ENCODE results near the gene EML5. TPM values are rescaled to one million over a fixed set of nuclear protein-coding genes. Genes with fewer than 3 reads are reported as not detected.

EML5 gene
- total and polyA plus RNA-seq, 2 of the 13 experiments (the other 11 are each of a cell fraction or from before 2014, with no cell fraction given) = 0.11 TPM; not detected in 1

DNA sequence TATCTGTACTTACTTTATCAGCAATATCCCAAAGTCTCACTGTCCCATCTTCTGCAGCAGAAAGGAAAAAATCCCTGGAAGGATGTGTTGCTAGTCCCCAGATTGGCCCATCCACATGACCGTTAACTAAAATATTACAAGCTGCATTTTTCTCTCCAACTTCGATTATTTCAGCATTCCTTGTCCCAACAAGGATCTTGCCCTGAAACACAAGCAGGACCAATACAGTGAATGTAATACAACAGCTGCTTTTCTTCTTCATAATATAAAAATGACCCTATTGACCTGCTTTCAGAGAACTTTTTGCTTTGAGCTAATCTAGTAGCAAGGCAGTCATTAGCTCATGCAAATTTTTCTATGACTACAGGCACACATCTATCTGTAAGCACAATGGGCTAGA is 171.7 kb downstream of the EML5 start:
- TF ChIP-seq ZMYM3 (CRISPR knock-in tag; IDR thresholded peaks at IDR 0.05) (no peak), ZNF569 (CRISPR knock-in tag; IDR thresholded peaks at IDR 0.05; ENCODE audit: borderline replicate concordance) (no peak), ZNF33A (CRISPR knock-in tag; IDR thresholded peaks at IDR 0.05; ENCODE audit: borderline replicate concordance) (no peak), HDAC1 (CRISPR knock-in tag; IDR thresholded peaks at IDR 0.05) (no peak)
- TF ChIP-seq, protein P1, sequence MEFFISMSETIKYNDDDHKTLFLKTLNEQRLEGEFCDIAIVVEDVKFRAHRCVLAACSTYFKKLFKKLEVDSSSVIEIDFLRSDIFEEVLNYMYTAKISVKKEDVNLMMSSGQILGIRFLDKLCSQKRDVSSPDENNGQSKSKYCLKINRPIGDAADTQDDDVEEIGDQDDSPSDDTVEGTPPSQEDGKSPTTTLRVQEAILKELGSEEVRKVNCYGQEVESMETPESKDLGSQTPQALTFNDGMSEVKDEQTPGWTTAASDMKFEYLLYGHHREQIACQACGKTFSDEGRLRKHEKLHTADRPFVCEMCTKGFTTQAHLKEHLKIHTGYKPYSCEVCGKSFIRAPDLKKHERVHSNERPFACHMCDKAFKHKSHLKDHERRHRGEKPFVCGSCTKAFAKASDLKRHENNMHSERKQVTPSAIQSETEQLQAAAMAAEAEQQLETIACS (CRISPR knock-in tag; IDR thresholded peaks at IDR 0.05) = no peak
- Histone ChIP-seq H3K36me3 (replicated peaks in 1 of 2; ENCODE audit: control insufficient read depth in 1 of 2, insufficient read depth in 2 of 2, low read length in 2 of 2) (no peaks in the 10 kb centered on the region), H4K20me1 (ENCODE audit: insufficient read depth, low read length) (no peaks in the 10 kb centered on the region), H3K9me3 (ENCODE audit: low read length) (no peaks in the 10 kb centered on the region), H3K4me1 (ENCODE audit: insufficient read depth, low read length) (no peaks in the 10 kb centered on the region), H3K79me2 (ENCODE audit: insufficient read depth, low read length) (no peaks in the 10 kb centered on the region), H3K9ac (ENCODE audit: insufficient read depth, low read depth, low read length) (no peak overlapping the region), H3K27ac (ENCODE audit: extremely low read length, insufficient read depth, low read length) (no peak overlapping the region), H3K4me2 (ENCODE audit: low read depth, low read length) (no peak overlapping the region), H2AFZ (ENCODE audit: low read length) (no peak overlapping the region), H3K4me3 (replicated peaks in 1 of 3; ENCODE audit: insufficient read depth in 1 of 3, low read depth in 2 of 3, low read length in 3 of 3) (no peak overlapping the region), H3K27me3 (ENCODE audit: control insufficient read depth in 1 of 2, insufficient read depth in 2 of 2, low read length in 2 of 2) (no peaks in the 10 kb centered on the region)
- WGBS (ENCODE audit: low lambda C conversion rate) = 46% methylated on average over 2 of the region's 2 CpGs
- DNase-seq (ENCODE audit: low spot score) = no peak
- no peak for FAIRE-seq
- in situ Hi-C loops (cut with HindIII; ENCODE audit: extremely low pct_ligation_motif_present, low pct_unique_long_range_greater_than_20kb) (no loop called here), intact Hi-C loops (cut with micrococcal nuclease; ENCODE audit: unreplicated experiment) (no loop called here)
- ChIA-PET CTCF (ENCODE audit: low intra/inter-chr PET ratio, low total read pairs) (no interaction called here), POLR2A (no interaction called here)
- no TSS peak for BruUV-seq (replicated peaks)
- ATAC-seq = no peak

DNA sequence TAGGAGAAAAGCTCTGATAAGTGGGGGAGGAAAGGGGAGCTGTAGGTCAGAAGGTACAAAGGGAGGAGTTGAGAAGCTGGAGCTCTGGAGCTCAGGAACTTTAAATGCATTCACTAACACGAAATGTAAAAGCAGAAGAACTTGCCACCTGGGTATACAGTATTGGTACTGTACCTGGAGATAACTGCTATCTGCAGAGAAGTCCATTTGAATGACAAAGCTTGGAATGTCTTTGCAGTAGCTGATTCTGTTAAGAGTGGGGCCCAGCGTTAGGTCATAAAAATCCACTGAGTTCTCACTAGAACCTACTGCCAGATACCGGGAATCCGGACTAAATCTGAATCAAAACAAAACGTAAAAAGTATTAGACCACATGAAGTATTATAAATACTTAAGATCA is 174.3 kb downstream of the EML5 start:
- FAIRE-seq = no peak
- TF ChIP-seq ZNF383 (CRISPR knock-in tag; IDR thresholded peaks at IDR 0.05; ENCODE audit: borderline replicate concordance) (no peak), ZNF556 (CRISPR knock-in tag; IDR thresholded peaks at IDR 0.05; ENCODE audit: borderline replicate concordance) (no peak), ZNF180 (CRISPR knock-in tag; IDR thresholded peaks at IDR 0.05; ENCODE audit: borderline replicate concordance, low read depth) (no peak), SALL1 (CRISPR knock-in tag; IDR thresholded peaks at IDR 0.05) (no peak), ZNF615 (CRISPR knock-in tag; IDR thresholded peaks at IDR 0.05; ENCODE audit: borderline replicate concordance) (no peak), HMG20A (CRISPR knock-in tag; IDR thresholded peaks at IDR 0.05; ENCODE audit: borderline replicate concordance) (no peak), YY1 (IDR thresholded peaks at IDR 0.05; ENCODE audit: insufficient read depth, insufficient replicate concordance, low read depth, low read length) (no peak), RFX3 (CRISPR knock-in tag; IDR thresholded peaks at IDR 0.05) (no peak), NFYC (CRISPR knock-in tag; IDR thresholded peaks at IDR 0.05) (no peak), SNRNP70 (IDR thresholded peaks at IDR 0.05; ENCODE audit: low read depth, low read length) (no peak), PAX8 (CRISPR knock-in tag; IDR thresholded peaks at IDR 0.05; ENCODE audit: borderline replicate concordance) (no peak)
- TF ChIP-seq, protein P2, sequence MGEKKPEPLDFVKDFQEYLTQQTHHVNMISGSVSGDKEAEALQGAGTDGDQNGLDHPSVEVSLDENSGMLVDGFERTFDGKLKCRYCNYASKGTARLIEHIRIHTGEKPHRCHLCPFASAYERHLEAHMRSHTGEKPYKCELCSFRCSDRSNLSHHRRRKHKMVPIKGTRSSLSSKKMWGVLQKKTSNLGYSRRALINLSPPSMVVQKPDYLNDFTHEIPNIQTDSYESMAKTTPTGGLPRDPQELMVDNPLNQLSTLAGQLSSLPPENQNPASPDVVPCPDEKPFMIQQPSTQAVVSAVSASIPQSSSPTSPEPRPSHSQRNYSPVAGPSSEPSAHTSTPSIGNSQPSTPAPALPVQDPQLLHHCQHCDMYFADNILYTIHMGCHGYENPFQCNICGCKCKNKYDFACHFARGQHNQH (CRISPR knock-in tag; IDR thresholded peaks at IDR 0.05) = no peak
- TF ChIP-seq, protein P3, sequence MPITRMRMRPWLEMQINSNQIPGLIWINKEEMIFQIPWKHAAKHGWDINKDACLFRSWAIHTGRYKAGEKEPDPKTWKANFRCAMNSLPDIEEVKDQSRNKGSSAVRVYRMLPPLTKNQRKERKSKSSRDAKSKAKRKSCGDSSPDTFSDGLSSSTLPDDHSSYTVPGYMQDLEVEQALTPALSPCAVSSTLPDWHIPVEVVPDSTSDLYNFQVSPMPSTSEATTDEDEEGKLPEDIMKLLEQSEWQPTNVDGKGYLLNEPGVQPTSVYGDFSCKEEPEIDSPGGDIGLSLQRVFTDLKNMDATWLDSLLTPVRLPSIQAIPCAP (CRISPR knock-in tag; IDR thresholded peaks at IDR 0.05; ENCODE audit: low read depth) = no peak

More for the DNA sequence above, 174.3 kb downstream of the EML5 start:
- no peak overlapping the region for H3K9ac ChIP-seq (ENCODE audit: insufficient read depth, low read depth, low read length)
- peaks cover 10% of the 10 kb centered on the region for H3K4me1 ChIP-seq (ENCODE audit: insufficient read depth, low read length)
- H3K9me3 ChIP-seq (ENCODE audit: low read length) = no peaks in the 10 kb centered on the region
- H3K4me2 ChIP-seq (ENCODE audit: low read depth, low read length) = no peak overlapping the region
- no TSS peak for BruUV-seq (replicated peaks)
- in situ Hi-C loops (cut with HindIII; ENCODE audit: extremely low pct_ligation_motif_present, low pct_unique_long_range_greater_than_20kb) = no loop called here
- no peaks in the 10 kb centered on the region for H3K27me3 ChIP-seq (ENCODE audit: control insufficient read depth in 1 of 2, insufficient read depth in 2 of 2, low read length in 2 of 2)
- CTCF ChIA-PET (ENCODE audit: low intra/inter-chr PET ratio, low total read pairs) = no interaction called here
- no peak overlapping the region for H3K27ac ChIP-seq (ENCODE audit: extremely low read length, insufficient read depth, low read length)
- H3K4me3 ChIP-seq (replicated peaks in 1 of 3; ENCODE audit: insufficient read depth in 1 of 3, low read depth in 2 of 3, low read length in 3 of 3) = no peak overlapping the region
- WGBS (ENCODE audit: low lambda C conversion rate) = 95% methylated on average over 5 of the region's 5 CpGs
- intact Hi-C loops (cut with micrococcal nuclease; ENCODE audit: unreplicated experiment) = no loop called here
- H2AFZ ChIP-seq (ENCODE audit: low read length) = no peak overlapping the region
- H3K36me3 ChIP-seq (replicated peaks in 1 of 2; ENCODE audit: control insufficient read depth in 1 of 2, insufficient read depth in 2 of 2, low read length in 2 of 2) = no peaks in the 10 kb centered on the region
- POLR2A ChIA-PET = no interaction called here
- no peaks in the 10 kb centered on the region for H3K79me2 ChIP-seq (ENCODE audit: insufficient read depth, low read length)
- DNase-seq (ENCODE audit: low spot score) = no peak
- no peaks in the 10 kb centered on the region for H4K20me1 ChIP-seq (ENCODE audit: insufficient read depth, low read length)
- no peak for ATAC-seq
